Measurements from ENCODE around the gene FHL5.

DNA sequence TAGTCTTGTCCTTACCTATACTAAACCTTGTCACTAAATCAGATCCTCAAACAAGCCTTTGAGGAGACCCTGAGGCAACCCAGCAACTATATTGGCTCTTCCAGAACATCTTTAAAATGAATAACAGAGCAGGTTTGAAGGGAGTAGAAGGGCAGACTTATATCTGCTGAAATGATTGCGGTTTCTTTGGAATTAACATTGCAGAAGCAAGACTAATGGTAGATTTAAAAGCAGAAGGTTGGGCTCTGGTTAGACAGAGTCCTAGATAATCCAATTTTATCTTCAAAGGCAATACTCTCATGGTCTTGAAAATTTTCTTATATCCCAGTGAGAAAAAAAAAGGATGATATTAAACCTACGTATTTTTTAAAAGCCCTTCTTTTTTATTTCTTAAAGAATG is 19.1 kb downstream of the FHL5 start:
- TF ChIP-seq, protein P1, sequence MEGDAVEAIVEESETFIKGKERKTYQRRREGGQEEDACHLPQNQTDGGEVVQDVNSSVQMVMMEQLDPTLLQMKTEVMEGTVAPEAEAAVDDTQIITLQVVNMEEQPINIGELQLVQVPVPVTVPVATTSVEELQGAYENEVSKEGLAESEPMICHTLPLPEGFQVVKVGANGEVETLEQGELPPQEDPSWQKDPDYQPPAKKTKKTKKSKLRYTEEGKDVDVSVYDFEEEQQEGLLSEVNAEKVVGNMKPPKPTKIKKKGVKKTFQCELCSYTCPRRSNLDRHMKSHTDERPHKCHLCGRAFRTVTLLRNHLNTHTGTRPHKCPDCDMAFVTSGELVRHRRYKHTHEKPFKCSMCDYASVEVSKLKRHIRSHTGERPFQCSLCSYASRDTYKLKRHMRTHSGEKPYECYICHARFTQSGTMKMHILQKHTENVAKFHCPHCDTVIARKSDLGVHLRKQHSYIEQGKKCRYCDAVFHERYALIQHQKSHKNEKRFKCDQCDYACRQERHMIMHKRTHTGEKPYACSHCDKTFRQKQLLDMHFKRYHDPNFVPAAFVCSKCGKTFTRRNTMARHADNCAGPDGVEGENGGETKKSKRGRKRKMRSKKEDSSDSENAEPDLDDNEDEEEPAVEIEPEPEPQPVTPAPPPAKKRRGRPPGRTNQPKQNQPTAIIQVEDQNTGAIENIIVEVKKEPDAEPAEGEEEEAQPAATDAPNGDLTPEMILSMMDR (IDR thresholded peaks at IDR 0.05) = no peak
- TF ChIP-seq POLR2A (IDR thresholded peaks at IDR 0.05) = no peak
